DMS153 treated with DMSO at 0.1 percent for 48 hours (cell line): ENCODE results near the gene CLSTN3.
"Not testable (repeated sequence)": the region's sequence is repeated elsewhere in the genome, so short reads cannot be mapped to it uniquely, and the experiment has no call there.

Experiments used
- DNase-seq: peaks from one replicate; lab custom pipeline; 2025; ENCODE audit not compliant: unreplicated experiment; lab: John Stamatoyannopoulos, UW

Gene CLSTN3

DNA sequence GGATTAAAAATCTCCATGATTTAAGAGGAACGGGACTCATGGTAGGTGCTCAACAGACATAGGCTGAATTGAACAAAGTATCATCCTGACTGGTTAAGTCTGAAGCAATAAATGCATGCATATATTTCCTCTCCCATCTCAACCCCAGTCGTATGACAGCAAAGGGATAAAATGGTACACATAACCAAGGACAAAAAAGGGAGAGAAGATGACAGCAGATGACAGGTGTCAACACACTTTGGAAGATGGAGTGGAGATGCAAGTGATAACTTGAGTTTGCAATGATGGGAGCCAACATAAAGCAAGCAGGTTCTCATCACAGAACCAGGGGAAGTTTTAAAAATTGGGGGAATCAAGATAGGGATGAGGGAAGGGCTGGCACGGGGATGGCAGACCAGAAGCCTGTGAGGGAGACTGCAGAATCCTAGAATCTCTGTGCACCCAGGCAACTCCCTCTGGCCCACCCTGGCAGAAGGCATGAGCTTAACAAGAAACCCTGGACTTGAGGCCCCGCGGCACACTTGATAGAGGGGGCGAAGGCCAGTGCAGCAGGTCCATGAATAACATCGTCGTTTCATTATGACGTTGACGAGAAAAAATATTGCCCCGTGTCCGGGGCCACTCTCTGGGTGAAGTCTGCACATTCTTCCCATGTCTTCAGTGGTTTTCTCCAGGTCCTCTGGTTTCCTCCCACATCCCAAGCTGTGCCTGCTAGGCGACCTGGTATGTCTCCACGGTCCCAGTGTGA is 26.2 kb upstream of the CLSTN3 start:
- no peak for DNase-seq

DNA sequence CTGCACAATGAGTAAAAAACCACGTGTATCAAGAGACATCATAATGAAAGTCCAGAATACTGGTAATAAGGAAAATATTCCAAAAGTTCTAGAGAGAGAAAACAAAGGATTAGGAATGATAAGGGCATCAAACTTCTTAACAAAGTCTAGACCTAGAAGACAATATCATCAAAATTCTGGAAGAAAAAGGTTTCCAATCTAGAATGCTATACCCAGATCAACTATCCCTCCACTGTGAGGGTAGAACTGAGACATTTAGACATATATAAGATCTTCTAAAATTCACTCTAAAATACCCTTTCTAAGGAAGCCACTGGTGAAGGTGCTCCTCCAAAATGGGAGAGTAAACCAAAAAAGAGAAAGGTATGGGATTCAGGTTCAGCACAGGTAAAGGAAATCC is 24.1 kb upstream of the CLSTN3 start:
- no peak for DNase-seq

DNA sequence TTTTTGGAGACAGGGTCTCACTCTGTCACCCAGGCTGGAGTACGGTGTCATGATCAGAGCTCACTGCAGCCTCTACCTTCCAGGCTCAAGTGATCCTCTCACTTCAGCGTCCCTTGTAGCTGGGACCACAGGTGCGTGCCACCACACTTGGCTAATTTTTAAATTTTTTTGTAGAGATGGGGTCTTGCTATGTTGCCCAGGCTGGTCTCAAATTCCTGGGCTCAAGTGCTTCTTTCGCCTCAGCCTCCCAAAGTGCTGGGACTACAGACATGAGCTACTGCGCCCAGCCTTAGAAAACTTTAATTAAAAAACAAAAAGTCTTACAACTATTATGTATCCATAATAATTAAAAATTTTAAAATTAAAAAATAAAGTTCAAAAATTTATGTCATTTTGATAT is 23.0 kb upstream of the CLSTN3 start:
- not testable (repeated sequence) for DNase-seq

DNA sequence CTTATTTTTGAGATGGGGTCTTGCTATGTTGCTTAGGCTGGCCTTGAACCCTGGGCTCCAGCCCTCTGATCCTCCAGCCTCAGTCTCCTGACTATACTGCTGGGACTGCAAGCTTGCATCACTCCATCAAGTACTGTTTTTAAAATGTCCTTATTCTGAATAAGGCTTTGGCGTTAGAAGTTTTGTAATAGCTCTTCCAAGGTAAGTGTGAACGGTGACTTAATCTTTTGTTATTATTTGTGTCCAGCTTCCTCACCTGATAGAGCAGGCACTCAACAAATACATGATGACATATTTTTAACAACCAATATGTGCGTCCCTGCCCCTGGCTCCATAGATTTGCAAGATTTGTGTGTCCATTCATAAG is 22.6 kb upstream of the CLSTN3 start:
- DNase-seq = no peak

DNA sequence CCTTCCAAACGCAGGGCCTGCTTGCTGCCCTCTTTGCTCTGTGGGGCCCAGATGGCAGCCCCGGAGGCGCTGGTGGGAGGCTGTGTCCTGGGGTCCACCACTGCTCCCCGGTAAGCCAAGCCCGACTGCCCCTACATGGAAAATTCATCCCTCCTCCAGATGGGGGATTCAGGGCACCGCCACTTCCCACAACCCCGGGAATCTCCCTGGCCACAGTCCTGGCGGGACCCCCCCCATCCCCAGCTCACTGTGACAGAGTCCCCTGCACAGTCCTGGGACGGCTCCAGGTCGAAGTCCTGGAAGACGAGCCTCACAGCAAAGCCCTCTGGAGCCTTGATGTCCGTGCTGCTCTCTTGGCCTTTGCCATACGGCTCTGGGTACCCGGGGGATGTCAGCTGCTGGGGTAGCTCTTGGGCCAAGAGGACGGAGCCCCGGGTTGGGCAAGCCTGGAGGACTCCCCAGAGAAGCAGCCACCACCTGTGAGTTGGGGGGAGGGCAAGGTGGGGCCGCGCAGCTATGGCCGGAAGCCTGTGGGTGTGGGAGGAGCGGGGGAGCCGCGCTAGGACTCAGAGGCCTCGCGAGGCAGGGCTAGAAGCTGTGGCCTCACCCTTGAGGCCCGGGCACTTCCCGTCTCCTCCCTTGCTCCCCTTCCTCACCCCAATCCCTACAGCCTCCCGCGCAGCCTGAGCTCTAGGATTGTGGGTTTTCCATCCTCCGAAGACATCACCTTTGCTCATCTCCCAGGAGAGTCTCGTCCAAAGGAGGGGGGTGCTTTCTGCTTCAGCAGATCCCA is 22.0 kb upstream of the CLSTN3 start:
- peak; percentile 72 for DNase-seq

DNA sequence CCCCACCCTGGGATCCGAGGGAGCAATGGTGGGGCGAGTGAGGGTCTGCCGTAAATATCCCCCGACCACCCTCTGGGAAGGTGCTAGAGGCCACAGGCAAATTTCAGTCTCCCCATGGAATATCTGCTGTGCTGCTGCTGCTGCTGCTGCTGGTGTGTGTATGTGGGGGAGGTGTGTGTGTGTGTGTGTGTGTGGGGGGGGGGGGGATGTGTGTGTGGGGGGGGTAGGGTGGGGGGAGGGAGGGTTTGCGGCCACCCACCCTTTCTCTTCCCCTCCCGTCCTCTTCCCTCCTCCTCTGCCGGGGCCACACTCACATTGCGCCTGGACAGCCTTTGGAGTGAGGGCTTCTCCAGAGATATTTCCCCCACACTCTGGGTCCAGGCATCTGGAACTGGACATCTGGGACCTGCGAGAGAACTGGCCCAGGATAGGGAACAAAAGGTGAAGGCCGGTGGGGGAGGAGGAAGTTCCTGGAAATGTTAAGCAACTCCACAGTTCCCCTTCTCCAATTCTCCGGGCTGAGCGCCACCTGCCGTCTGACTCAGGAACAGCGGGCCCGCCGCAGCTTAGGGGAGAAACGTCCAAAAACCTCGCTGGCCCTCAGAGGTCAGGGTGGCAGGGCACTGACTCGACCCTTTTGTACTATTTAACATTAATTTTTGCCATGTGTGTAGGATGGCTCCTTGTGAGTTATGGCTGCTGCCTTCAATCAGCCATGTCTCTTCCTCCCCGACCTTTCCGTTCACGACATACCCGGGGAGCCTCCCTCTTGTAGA is 21.2 kb upstream of the CLSTN3 start, which contains the start of gene C1RL:
C1RL (minus strand) TSS at position 419 of the 776 bp plus-strand sequence; CDS start at position 385, 34 bp downstream.
- DNase-seq = peak; percentile 71

DNA sequence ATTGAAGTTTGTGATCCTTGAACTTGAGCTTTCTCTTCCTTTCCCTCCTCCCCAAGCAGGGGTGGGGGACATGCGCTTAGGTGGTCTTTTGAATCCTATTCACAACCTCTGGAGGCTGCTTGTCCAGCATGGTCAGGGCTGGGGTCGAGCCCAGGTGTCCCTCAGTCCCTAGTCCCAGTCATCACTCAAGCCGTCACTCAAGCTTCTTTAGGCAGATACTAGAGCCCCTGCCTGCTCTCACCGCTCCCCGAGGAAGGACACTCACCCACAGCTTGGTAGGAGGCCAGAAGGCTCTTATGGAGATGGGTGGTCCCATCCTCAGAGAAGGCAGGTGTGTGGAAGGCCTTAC is 20.6 kb upstream of the CLSTN3 start:
- DNase-seq = no peak

DNA sequence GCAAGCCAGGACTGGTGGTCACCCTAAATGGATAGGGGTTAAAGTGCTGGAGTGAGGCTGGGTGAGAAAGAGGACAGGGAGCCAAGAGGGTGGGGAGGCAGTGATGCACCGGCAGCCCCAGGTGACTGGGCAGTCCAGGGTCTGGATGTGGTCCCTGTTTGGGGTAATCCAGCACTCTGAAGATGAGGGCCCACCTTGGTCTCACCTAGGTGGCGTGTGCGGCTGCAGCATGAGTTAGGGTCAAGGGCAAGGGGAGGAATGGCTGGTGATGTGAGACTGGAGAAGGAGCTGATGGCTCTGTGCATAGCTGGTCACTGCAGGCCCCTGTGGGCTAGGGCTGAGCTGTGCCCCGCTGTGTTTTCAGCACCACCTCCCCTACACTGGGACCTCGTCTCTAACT is 19.5 kb upstream of the CLSTN3 start:
- DNase-seq = no peak

DNA sequence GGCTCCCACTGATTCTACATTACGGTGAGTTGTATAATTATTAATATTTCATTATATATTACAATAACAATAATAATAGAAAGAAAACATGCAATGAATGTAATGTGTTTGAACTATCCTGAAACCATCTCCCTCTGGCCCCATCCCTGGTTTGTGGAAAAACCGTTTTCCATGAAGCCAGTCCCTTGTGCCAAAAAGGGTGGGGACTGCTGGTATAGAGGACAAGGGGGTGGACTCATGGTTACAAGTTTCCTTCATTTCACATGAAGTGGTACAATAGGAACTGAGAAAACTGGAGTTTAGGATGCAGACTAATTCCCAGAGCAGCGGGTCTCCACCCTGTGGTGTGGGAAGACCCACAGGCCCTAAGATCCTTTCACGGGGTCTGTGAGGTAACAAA is 18.1 kb upstream of the CLSTN3 start:
- no peak for DNase-seq

DNA sequence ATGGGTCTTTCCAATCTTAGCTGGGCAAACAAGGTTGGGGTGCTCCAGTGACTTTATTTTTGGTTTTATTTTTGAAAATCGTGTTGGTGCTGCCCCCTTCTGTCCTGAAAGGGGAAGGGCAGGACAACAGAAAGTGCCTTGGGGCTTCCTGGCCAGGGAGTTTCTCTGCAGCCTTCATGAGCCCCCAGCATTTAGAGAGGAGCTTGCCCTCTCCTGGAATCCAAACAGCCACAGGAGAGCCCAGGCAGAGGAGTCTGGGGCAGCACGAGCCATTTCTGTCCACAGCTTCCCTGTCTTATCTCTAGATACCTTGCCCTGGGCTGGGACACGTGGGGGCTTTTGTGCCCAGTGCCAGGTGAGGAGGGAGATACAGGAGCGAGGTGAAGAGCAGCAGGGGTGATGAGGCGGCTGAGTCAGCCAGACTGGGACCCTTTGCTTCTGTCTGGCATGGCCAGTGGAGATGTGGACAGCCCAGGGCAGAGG is 16.7 kb upstream of the CLSTN3 start:
- DNase-seq = peak; percentile 51

DNA sequence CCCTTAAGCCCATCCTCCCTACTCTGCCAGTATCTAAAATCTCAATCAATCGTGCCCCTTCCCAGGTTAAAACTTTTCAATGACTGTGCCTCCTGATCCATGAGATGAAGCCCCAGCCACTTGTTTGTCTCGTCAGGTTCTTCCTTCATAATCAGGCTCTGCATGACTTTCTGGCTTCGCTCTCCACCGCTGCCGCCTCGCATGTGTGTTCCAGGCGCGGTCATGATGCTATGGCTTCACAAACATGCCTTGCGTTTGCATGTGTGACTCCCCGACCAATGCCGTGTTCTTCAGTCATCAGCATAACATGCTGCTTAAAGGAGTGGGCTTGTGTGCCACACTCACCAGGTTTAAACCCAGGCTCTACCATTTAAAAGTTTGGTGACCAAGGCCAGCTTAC is 16.2 kb upstream of the CLSTN3 start:
- no peak for DNase-seq

DNA sequence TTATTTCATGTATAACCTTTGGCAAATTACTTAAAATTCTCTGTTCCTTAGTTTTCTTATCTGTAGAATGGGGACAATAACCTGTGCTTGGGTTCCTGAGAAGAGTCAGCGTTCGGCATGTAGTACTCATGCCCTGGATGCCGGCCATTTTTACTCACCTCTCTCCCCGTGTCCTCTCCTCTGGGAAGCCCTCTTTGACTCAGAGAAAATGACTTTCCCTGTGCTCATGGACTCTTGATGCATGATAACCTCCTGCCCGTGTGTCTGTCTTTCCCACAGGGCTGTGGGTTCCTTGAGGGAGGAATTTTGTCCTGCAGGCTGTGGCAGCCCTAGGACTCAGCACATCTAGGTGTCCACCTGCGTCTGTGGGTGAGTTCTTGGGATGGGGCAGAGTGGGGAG is 15.3 kb upstream of the CLSTN3 start:
- DNase-seq = no peak

DNA sequence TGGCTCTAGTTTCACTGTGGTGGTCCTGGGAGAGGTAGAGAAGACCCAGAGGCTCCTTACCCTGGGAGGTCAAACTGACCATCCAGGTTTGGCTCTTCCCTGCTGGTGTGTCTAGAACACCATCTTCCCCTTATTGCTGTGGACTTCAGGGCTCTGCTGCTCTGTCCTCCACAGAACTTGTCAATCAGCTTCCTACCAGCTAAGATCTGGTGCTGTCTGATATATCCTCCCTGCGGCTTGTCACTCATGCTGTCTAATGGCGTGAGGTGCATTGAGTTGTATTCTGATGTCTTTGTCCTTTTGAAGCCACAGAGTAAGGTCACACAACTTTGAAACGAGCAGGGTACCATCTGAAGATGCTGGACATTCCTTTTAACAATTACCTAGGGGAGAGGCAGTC is 14.0 kb upstream of the CLSTN3 start:
- no peak for DNase-seq

DNA sequence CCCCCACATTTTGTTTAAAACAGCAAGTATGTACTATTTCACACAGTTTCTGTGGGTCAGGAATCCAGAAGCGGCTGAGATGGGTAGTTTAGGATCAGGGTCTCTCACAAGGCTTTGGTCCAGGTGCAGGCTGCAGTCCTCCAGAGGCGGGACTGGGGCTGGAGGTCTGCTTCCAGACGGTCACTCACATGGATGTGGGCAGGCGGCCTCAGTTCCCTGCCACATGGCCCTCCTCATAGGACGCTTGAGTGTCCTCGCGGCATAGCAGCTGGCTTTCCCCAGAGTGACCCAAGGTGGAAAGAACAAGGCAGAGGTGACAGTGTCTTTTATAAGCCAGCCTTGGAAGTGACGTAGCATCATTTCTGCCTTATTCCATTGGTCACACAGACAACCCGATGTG is 13.3 kb upstream of the CLSTN3 start:
- no peak for DNase-seq

DNA sequence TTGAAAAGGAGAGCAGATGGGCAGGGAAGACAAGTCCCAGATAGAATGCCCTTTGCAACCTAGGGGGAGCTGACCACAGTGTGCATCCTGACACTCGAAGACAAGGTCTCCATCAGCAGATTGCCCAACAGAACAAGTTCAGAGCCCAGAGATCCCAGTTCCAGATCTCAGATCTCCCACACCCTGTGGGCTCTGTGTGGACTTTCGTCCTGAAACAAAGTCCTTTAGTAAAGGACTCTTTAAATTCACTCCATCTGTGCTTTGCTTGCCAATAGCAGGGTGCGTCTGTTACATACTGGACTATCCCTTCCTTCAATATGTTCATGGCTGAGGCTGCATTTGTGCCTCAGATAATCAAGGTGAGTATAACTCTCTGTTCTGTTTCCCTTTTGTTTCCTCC is 12.5 kb upstream of the CLSTN3 start:
- no peak for DNase-seq

DNA sequence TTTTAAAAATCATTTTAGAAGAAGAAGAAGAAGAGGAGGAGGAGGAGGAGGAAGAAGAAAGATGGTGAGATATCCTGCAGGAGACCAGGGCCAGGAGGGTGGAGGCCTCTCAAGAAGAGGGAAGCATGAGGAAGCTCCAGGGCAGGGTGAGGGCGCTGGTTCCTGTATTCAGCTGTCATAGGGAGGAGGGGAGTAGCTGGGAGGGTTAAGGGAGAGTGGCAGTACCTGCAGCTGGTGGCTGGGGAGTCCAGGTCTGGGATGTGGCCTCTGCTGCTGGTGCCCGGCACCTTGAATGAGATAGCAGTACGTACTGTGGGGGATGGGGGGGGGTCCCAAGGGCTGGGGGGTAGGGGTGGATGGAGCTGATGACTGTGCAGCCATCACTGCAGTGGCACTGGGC is 11.3 kb upstream of the CLSTN3 start:
- no peak for DNase-seq

DNA sequence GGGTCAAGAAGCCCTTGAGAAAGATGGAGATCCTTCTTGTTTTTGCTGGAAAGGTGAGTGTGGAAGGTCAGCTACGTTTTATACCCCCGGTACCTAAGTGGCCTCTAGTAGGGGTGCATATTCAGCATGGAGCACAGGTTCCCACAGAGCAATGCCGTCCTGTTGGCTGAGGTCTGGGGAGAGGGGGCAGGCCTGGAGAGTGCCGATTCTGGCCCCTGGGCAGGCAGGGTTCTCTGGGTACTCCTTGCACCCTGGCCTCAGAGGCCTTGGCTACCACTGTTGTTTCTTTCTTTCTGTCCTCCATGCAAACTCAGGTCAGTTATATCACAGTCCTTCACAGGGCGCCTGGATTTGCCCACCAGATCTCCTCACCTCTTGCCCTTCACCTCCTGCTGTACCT is 10.0 kb upstream of the CLSTN3 start:
- no peak for DNase-seq

DNA sequence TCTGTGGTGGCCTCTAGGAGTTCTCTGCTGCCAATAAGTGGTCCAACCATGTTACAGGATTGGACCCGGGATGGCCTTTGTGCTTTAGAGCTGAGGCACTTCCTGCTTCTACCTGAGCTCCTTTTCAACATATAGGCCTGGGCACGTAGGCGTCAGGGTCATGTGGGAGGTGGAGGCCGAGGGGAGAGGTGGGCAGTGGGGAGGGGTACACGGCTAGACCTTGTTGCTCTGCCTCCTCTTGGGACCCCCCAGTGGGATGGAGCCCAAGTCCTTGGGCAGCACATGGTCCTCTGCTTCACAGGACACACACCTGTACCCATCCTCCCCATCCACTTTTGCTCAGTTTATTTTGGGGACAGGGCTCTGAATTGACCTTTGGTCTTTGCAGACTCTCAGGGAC is 8.8 kb upstream of the CLSTN3 start:
- no peak for DNase-seq

DNA sequence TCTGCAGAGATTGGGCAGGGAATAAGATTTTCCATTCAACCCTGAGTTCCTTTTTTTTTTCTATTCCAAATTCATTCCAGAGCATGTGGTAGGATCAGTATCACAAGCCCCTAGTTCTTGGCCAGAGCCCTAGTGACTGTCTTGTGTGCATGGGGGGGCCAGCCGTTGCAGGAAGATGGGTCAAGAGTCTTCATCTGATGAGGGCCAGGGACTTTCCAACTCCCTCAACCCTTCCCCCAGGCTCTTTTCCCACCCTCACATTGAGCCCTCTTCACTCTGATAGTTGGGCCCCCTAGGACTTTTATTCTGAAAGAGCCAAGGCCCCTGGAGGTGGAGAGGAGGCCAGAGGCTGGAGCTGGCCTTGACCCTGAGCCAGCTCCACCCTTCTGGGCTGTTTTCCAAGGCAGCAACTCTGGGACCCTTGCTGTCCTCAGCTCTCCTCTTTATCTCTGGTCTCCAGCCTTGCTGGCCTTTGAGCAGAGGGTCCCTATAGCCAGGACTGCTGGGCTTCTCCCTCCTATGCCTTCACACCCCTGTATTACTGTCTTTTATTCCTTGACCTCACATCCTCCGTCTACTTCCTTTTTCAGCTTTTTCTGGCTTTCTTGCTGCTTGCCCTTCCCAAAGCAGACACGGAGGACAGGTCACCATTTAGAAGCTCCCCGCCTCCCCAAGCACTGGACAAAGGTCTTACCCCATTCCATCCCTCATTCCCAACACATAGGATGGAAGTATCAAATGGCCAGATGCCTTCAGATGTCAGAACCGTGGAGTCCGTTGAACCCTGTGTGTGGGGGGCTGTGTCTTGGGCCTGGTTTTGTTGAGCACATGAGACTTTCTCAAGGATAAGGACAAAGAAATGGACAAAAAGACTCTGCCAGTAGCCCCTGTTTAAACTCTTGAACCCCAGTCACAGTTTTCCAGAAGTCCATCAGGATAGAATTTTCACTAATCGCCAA is 7.1 kb upstream of the CLSTN3 start:
- no peak for DNase-seq

DNA sequence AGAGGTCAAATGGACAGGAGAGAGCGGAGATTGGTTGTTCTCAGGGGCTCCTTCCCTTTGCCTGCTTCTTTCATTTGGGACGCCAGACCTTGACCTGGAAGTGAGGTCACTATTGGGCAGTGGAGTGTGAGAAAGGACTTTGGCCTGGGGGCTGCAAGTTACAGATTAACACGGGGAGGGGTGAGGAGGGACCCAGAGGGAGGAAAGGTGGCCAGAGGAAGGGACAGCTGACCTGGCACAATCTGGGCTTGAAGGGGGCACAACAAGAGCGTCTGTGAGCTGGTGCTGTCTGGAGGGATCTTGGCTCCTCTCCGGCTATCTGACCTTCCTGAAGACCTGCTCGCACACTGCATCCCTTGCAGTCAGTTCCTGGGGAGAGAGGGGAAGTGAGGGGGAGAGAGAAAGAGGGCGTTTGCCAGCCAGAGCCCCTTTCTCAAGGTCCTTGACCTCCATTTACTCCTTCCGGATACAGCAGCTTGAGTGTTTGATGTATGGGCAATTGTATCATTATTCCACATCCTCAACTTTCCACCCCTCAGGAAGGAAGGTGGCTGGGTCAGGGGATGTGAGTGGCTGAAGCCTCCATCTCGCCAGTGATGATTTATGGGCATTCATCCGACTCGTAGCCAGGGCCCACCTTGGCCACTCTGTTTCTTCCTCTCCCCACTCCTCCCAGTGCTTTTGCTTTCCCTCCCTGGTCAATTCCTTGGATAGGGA is 6.2 kb upstream of the CLSTN3 start:
- DNase-seq = no peak
